SJSA1 (cell line): Measurements from ENCODE around the gene UBQLN1. TPM values are rescaled to one million over a fixed set of nuclear protein-coding genes. Genes with fewer than 3 reads are reported as not detected.

Source experiments
- DNase-seq, 2 experiments: peaks; one replicate each; pipeline ENCODE4 v3.0.0-alpha.2; 2015 to 2020; ENCODE audit warnings: low spot score in 2 of 2, low read depth in 1 of 2
- H3K27ac ChIP-seq: fragments of 250-450 bp; sonication (Bioruptor Pico); 2 replicates; pipeline ENCODE4 v1.5.1; 2020; ENCODE audit warnings: mild to moderate bottlenecking, moderate library complexity
- H3K27me3 ChIP-seq: fragments of 250-450 bp; sonication (Bioruptor Pico); replicated peaks from 2 replicates; pipeline ENCODE4 v1.5.1; 2020; ENCODE audit warnings: mild to moderate bottlenecking, moderate library complexity
- H3K36me3 ChIP-seq: fragments of 250-450 bp; sonication (Bioruptor Pico); 2 replicates; pipeline ENCODE4 v1.5.1; 2020; ENCODE audit warnings: mild to moderate bottlenecking
- H3K4me1 ChIP-seq: fragments of 250-450 bp; sonication (Bioruptor Pico); replicated peaks from 2 replicates; pipeline ENCODE4 v1.6.1; 2021; ENCODE audit warnings: mild to moderate bottlenecking
- H3K4me3 ChIP-seq: fragments of 250-450 bp; sonication (Bioruptor Pico); 2 replicates; pipeline ENCODE4 v1.5.1; 2020; ENCODE audit warnings: mild to moderate bottlenecking
- H3K9me3 ChIP-seq: fragments of 250-450 bp; sonication (Bioruptor Pico); replicated peaks from 2 replicates; pipeline ENCODE4 v1.5.1; 2020; ENCODE audit warnings: mild to moderate bottlenecking
- total RNA-seq: library from RNA; depleted of rRNA; stranded (reverse); fragments of >200 nt; shearing (Covaris generic); gene quantifications from 2 replicates; pipeline ENCODE4 v1.2.3, GENCODE V29; 2014

UBQLN1 gene
- total RNA-seq, 1 experiment from 2014 or later, result 107 TPM

DNA sequence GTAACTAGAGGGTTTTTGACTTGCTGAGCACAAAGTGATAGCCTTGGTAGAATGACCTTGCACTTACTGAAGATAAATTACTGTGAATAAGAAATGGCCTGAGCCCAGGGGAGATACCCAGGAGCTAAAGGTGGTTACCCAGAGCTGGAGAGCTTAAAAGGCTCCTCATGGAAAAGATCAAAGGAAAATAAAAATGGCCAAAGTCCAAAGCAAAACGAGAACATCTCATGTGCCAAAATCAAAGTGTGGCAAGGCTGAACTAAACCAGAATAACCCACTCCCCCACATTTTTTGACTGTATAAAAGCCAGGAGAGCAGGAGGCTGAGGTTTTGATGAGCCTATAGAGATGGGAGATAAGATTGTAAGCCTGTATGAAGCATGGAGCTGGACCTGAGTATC lies 70.4 kb downstream of the UBQLN1 start:
- H3K27ac ChIP-seq, result no peak overlapping the region
- H3K27me3 ChIP-seq, result no peaks in the 10 kb centered on the region
- peaks cover 8% of the 10 kb centered on the region for H3K4me1 ChIP-seq
- DNase-seq, result no peak
- H3K9me3 ChIP-seq, result no peaks in the 10 kb centered on the region
- no peak overlapping the region for H3K4me3 ChIP-seq
- H3K36me3 ChIP-seq, result no peaks in the 10 kb centered on the region

DNA sequence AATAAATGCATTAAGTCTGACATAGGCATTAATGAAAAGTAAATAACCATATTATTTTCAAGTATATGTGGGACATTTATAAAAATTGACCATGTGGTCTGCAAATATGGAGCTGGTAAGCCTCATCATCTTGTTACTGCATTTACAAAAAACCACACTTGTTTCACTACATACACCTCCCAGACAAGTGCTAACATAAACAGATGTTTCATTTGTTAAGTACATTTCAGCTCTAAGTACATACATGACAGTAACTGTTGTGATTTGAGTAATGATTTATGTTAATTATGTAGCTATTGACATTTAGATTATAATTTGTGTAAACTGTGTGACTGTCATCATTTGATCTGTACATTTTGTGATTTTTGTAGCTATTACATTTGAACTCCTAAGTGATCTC lies 70.9 kb downstream of the UBQLN1 start:
- Histone ChIP-seq H3K27me3 (no peaks in the 10 kb centered on the region), H3K27ac (no peak overlapping the region), H3K9me3 (no peaks in the 10 kb centered on the region), H3K4me1 (peaks cover 8% of the 10 kb centered on the region), H3K4me3 (no peak overlapping the region), H3K36me3 (no peaks in the 10 kb centered on the region)
- DNase-seq, result no peak

DNA sequence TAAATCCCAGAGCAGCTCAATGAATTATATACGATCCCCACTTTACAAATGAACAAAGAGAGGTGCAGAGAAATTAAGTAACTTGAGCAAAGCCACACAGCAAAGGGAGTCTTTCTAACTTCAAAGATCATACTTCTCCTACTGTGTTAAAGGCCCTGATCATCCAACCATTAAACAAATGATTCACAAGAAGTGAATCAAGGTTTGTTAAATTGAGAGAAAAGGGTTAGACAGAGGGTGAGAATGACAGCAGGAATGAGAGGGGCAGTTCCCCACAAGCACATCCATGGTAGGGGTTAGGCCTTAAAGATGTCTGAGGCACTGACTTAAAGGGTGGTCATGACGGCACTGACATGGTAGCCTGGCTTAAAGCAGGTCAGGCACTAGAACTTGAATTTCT lies 74.1 kb downstream of the UBQLN1 start:
- Histone ChIP-seq H3K36me3 (no peaks in the 10 kb centered on the region; the same call in 1 of the 2 replicates), H3K27ac (no peak overlapping the region), H3K4me3 (no peak overlapping the region), H3K4me1 (no peaks in the 10 kb centered on the region), H3K9me3 (no peaks in the 10 kb centered on the region), H3K27me3 (no peaks in the 10 kb centered on the region)
- DNase-seq, result no peak

DNA sequence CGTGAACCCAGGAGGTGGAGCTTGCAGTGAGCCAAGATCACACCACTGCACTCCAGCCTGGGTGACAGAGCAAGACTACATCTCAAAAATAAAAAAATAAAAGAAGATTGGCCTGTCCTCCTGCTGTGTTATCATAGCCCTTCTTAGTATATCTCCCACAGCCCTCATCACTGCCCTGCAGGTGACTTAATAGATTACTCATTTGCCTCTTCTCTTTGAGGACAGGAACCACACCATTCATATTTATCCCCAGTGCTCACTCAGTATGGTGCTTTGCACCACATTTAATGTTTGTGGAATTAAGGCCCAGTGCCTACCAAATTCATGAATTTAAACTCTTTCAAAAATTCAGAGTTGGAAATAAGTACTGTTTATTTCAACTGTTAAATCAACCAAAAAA lies 74.5 kb downstream of the UBQLN1 start:
- DNase-seq, result no peak
- Histone ChIP-seq H3K9me3 (no peaks in the 10 kb centered on the region), H3K27me3 (no peaks in the 10 kb centered on the region), H3K36me3 (no peaks in the 10 kb centered on the region; the same call in 1 of the 2 replicates), H3K4me1 (no peaks in the 10 kb centered on the region), H3K4me3 (no peak overlapping the region), H3K27ac (no peak overlapping the region)

DNA sequence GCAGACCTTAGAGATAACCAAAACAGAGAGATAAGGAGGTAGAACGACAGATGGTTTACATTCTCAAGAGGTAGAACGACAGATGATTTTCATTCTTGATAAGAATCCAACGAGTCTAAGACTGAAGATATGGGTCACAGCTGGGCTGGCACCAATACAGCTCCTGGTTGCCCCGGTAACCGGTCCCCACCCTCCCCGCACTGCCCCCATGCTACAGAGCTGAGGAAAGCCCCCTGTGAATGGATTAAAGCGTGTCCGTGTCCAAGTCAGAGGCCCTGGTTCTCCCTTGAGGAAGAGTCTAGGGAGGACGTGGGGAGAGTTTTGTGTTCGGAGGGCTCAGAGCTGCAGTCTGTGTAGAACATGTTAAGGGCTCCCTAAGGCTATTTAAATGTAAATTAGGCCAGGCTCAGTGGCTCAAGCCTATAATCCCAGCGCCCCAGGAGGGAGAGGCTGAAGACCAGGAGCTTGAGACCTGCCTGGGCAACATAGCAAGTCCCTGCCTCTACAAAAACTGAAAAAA lies 76.8 kb downstream of the UBQLN1 start:
- H3K36me3 ChIP-seq, result no peaks in the 10 kb centered on the region; the same call in 1 of the 2 replicates
- no peaks in the 10 kb centered on the region for H3K27me3 ChIP-seq
- H3K9me3 ChIP-seq, result no peaks in the 10 kb centered on the region
- no peak overlapping the region for H3K4me3 ChIP-seq
- no peak overlapping the region for H3K27ac ChIP-seq
- no peak for DNase-seq
- no peaks in the 10 kb centered on the region for H3K4me1 ChIP-seq

DNA sequence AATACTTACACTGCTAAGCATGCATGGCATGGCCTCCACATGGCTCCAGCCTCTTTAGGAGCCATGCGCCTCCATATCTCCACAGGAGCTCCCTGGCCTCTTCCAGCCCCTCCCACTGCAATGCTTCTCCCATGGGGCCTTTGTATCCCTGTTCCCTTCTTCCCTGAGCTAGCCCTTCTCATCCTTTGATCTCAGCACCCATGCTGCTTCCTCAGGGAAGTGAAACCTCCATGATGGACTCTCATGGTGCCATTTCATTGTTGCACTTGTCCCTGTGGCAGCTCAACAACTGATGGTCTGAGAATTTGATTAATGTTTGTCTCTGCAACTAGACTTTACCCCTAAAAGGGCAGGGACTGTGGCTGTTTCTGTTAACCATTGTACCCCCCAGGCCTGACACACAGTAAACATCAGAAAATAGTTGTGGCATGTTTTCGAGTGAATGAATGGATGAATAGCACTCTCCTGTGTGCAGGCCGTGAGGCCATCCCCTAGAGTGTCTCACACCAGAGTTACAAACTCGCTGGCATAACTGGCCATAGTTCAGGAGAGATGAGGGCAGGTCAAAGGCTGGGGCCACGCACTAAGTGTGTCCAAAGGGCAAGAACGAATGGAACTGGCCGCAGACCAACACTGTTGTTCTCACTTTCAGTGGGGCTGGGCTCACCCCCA lies 78.2 kb downstream of the UBQLN1 start:
- H3K4me1 ChIP-seq, result no peaks in the 10 kb centered on the region
- H3K4me3 ChIP-seq, result no peak overlapping the region
- H3K36me3 ChIP-seq, result no peaks in the 10 kb centered on the region; the same call in 1 of the 2 replicates
- H3K27ac ChIP-seq, result no peak overlapping the region
- no peaks in the 10 kb centered on the region for H3K27me3 ChIP-seq
- DNase-seq, result no peak
- H3K9me3 ChIP-seq, result no peaks in the 10 kb centered on the region

DNA sequence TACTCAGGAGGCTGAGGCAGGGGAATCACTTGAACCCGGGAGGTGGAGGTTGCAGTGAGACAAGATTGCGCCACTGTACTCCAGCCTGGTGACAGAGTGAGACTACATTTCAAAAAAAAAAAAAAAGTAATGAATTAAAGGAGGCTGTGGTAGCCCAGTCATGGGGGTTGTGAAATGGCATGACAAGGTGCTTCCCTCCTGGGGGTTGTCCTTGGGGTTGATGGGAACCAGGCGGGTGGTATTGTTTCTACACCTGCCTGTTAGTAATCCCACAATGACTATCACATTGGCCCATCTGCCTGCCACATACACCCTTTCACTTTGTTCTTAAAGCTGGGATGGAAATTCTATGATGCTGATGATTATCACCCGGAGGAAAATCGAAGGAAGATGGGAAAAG lies 79.2 kb downstream of the UBQLN1 start:
- H3K9me3 ChIP-seq, result no peaks in the 10 kb centered on the region
- H3K27me3 ChIP-seq, result no peaks in the 10 kb centered on the region
- no peak for DNase-seq
- no peaks in the 10 kb centered on the region; the same call in 1 of the 2 replicates for H3K36me3 ChIP-seq
- H3K27ac ChIP-seq, result no peak overlapping the region
- H3K4me3 ChIP-seq, result no peak overlapping the region
- peaks cover 4% of the 10 kb centered on the region for H3K4me1 ChIP-seq

DNA sequence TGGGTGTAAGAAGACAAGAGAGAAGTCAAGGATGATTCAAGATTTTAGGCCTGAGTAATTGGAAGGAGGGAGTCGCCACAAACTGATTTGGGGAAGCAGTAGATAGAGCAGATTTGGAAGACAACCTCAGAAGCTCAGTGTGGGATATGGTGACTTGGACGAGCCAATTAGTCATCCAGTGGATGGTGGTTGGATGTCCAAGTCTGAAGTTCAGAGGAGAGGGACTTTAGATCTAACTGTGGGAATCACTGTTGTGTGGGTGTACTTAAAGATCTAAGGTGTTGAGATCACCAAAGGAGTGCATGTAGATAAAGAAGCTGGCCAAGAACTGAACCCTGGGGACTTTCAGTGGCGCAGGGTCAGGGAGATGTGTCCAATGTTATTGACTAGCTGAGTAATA lies 82.6 kb downstream of the UBQLN1 start:
- Histone ChIP-seq H3K4me3 (no peak overlapping the region), H3K27me3 (no peaks in the 10 kb centered on the region), H3K36me3 (peaks cover 6% of the 10 kb centered on the region; the same call in 1 of the 2 replicates), H3K27ac (no peak overlapping the region), H3K9me3 (no peaks in the 10 kb centered on the region), H3K4me1 (peaks cover 11% of the 10 kb centered on the region)
- DNase-seq, result no peak

DNA sequence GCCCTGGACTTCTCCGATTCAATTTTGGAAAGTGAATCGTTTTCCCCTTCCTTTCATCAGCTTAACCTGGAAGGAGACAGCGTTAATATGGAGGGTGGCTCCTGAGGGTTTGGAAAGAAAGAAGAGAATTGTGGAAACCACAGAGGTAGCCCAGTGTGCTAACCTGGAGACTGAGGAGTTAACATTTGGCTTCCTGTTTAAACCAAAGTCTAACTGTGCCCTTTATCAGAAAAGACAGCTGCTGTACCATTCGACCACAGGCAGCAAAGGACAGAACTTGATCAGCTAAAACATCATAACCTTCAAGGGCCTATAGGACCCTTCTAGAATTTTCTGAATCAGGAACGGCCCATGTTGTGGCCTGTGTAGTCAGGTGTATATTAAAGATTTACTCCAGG lies 84.1 kb downstream of the UBQLN1 start:
- Histone ChIP-seq H3K9me3 (no peaks in the 10 kb centered on the region), H3K36me3 (peaks cover 6% of the 10 kb centered on the region; the same call in 1 of the 2 replicates), H3K4me3 (peak overlapping the region; percentile 76), H3K27me3 (no peaks in the 10 kb centered on the region), H3K27ac (peak overlapping the region; percentile 60; the same call in 1 of the 2 replicates), H3K4me1 (peaks cover 11% of the 10 kb centered on the region)
- DNase-seq, result no peak

DNA sequence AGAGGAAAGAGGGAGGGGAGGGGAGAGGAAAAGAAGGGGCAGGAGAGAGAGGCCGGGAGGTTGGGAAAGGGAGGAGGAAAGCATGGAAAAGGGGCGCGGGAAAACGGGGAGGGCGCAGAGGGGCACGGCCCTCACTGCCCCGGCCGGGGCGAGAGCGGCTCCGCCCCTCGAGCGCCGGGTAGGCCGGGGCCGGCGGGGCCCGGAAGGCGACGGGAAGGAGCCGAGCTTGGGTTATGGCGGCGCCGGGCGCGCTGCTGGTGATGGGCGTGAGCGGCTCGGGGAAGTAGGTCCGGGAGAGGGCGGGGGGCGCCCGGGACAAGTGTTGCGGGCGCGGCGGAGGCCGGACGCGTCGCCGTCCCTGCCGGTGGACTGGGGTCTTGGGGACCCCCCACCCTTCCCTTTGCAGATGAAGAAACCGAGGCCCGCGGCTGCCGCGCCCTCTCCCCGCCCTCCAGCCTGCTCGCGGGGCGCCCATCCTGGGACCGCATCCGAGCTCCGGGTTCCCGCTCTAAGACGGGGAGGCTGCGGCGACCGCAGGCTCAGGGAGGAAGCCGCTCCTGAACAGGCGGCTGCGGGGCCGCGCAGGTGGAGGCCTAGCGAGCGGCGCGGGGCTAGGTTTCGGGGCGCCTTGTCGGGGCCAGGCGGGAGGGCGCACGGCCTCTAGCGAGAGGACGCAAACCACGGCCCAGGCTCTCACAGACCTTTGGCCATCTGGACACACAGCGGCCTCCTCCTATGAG lies 84.6 kb downstream of the UBQLN1 start, which contains the start of gene IDNK:
IDNK (plus strand) TSS at position 205 of the 740 bp plus-strand sequence; CDS start at position 234, 29 bp downstream.
- DNase-seq, result peak; percentile 59 to 68
- peaks cover 11% of the 10 kb centered on the region for H3K4me1 ChIP-seq
- no peaks in the 10 kb centered on the region for H3K9me3 ChIP-seq
- H3K4me3 ChIP-seq, result peak within 1 kb of the TSS; percentile 76
- H3K36me3 ChIP-seq, result peaks cover 6% of the 10 kb centered on the region; the same call in 1 of the 2 replicates
- peak within 1 kb of the TSS; percentile 60 for H3K27ac ChIP-seq
- H3K27me3 ChIP-seq, result no peaks in the 10 kb centered on the region

DNA sequence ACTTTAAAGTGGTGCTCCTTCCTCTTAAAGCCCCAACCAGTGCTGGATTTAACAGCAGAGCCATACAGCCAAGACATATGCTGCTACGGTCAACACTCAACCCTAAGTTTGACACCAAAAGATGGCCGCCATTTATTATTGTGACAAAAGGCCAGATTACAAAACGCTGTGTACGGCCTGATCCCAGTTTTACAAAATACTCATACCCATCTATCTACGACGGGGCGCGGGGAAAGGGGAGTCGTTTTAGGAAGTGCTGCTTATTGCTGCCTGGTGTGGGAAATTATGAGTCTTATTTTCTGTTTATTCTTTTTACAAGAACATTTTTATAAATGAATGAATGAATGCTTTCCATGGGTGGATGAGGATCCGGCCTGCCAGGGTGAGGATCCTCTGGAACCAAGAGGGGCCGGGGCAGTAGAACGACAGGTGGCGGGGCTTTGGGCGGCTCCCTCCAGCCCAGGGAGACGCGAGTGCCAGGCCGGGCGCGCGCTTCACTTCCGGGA lies 85.3 kb downstream of the UBQLN1 start:
- DNase-seq, result no peak
- no peaks in the 10 kb centered on the region for H3K9me3 ChIP-seq
- H3K36me3 ChIP-seq, result peaks cover 6% of the 10 kb centered on the region; the same call in 1 of the 2 replicates
- H3K4me1 ChIP-seq, result peaks cover 11% of the 10 kb centered on the region
- no peaks in the 10 kb centered on the region for H3K27me3 ChIP-seq
- H3K4me3 ChIP-seq, result peak overlapping the region; percentile 76
- peak overlapping the region; percentile 60 for H3K27ac ChIP-seq

DNA sequence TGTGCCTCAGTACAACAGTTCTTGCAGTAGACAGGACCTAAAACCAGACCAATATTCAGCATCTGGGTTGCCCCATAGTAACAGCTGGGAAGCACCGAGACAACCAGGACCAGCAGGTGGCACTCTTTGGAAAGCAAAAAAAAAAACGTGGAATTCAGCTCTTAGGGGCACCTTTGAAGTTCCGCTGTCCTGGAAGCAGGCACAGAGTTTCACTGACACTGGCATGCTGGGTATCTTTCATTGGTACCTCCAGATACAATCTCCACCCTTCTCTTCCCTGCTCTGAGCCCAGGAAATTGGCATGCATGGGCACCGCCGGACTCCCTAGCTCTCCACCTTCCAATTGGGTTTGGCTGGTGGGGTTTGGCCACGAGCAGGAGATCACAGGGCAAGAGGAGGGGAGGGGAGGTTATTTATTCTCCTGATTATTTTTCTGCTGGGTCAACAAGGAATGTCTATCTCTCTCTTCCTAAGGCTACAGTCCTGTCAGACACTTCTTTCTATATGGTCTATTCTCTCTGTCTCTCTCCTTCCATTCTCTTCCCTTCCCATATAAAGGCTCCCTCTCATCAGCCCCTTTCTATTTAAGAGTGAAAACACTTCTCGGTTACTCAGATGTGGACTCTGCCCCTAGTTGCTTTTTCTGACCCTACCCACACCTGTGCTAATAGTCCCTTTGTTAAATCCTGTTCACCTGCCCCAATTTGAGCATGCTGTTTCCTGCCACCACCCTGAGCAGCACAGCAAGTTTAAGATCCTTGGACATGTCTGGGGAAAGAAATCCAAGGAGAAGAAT lies 86.7 kb downstream of the UBQLN1 start:
- Histone ChIP-seq H3K9me3 (no peaks in the 10 kb centered on the region), H3K27me3 (no peaks in the 10 kb centered on the region), H3K4me1 (peaks cover 11% of the 10 kb centered on the region), H3K4me3 (no peak overlapping the region), H3K27ac (no peak overlapping the region), H3K36me3 (peaks cover 6% of the 10 kb centered on the region; the same call in 1 of the 2 replicates)
- peak in 1 of 2 experiments; percentile 32 for DNase-seq

DNA sequence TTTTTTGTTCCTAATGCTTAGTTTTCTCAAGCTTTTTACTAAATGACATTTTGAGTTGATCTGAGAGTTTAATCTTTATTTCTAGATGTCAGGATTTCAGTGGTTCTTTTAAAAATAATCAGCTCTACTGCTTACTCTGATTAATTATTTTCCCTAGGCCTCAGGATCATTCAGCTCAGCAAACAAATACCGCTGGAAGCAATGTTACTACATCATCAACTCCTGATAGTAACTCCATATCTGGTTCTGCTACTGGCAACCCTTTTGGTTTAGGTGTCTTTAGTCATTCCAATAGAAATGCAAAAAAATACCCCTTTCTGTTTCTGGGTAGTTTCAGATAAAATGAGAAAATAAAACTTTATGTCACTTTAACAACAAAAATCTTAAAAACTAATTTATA lies 90.5 kb downstream of the UBQLN1 start:
- Histone ChIP-seq H3K36me3 (no peaks in the 10 kb centered on the region), H3K27ac (no peak overlapping the region), H3K4me1 (no peaks in the 10 kb centered on the region), H3K27me3 (no peaks in the 10 kb centered on the region), H3K4me3 (no peak overlapping the region), H3K9me3 (no peaks in the 10 kb centered on the region)
- DNase-seq, result no peak
